ENCODE data around the gene PRKAR1A.
A peak's percentile ranks its signal among the peaks of the same experiment; 100 is the strongest.

Gene PRKAR1A

GRCh38 chr17:68507576-68507975 is 4.7 kb upstream of the PRKAR1A start:
- no peak overlapping the region for H2AFZ ChIP-seq (ENCODE audit: low read depth)

GRCh38 chr17:68509141-68510057 is 2.8 kb upstream of the PRKAR1A start:
- Histone ChIP-seq H3K36me3 (ENCODE audit: insufficient read depth) (no peaks in the 10 kb centered on the region), H3K79me2 (ENCODE audit: insufficient read depth, low read depth) (peaks cover 18% of the 10 kb centered on the region), H3K27me3 (ENCODE audit: insufficient read depth, low read depth) (no peaks in the 10 kb centered on the region), H3K4me3 (IDR thresholded peaks at IDR 0.05; ENCODE audit: insufficient read depth, low read depth, low read length) (no peak overlapping the region), H2AFZ (ENCODE audit: low read depth) (no peak overlapping the region), H3K27ac (no peak overlapping the region), H3K9ac (no peak overlapping the region), H3K4me2 (no peak overlapping the region), H3K4me1 (ENCODE audit: low read depth, poor library complexity, severe bottlenecking) (peaks cover 15% of the 10 kb centered on the region), H4K20me1 (ENCODE audit: insufficient read depth) (0 out of 2 replicates have a peak, but pooled peaks cover 11% of the 10 kb centered on the region)
- no peak for TF ChIP-seq CTCF (conservative IDR thresholded peaks at IDR 0.05; ENCODE audit: low read depth, low read length)

More at GRCh38 chr17:68507576-68507975, 4.7 kb upstream of the PRKAR1A start:
- Histone ChIP-seq H3K4me2 (no peak overlapping the region), H3K4me3 (IDR thresholded peaks at IDR 0.05; ENCODE audit: insufficient read depth, low read depth, low read length) (no peak overlapping the region), H3K79me2 (ENCODE audit: insufficient read depth, low read depth) (no peaks in the 10 kb centered on the region; the same call in 1 of the 2 replicates), H4K20me1 (ENCODE audit: insufficient read depth) (no peaks in the 10 kb centered on the region), H3K9ac (no peak overlapping the region), H3K27ac (no peak overlapping the region), H3K36me3 (ENCODE audit: insufficient read depth) (no peaks in the 10 kb centered on the region), H3K27me3 (ENCODE audit: insufficient read depth, low read depth) (no peaks in the 10 kb centered on the region), H3K4me1 (ENCODE audit: low read depth, poor library complexity, severe bottlenecking) (peaks cover 7% of the 10 kb centered on the region)
- no peak for TF ChIP-seq CTCF (conservative IDR thresholded peaks at IDR 0.05; ENCODE audit: low read depth, low read length)

- H3K4me1 ChIP-seq (ENCODE audit: low read depth, poor library complexity, severe bottlenecking) = peaks cover 23% of the 10 kb centered on the region
- peak overlapping the region; percentile 68 for H3K4me2 ChIP-seq
- H3K79me2 ChIP-seq (ENCODE audit: insufficient read depth, low read depth) = peaks cover 37% of the 10 kb centered on the region
- H2AFZ ChIP-seq (ENCODE audit: low read depth) = peak overlapping the region; percentile 96
- peak overlapping the region; percentile 86 for H3K9ac ChIP-seq
- 0 out of 2 replicates have a peak, but pooled peaks cover 18% of the 10 kb centered on the region for H4K20me1 ChIP-seq (ENCODE audit: insufficient read depth)
- H3K4me3 ChIP-seq (IDR thresholded peaks at IDR 0.05; ENCODE audit: insufficient read depth, low read depth, low read length) = peak overlapping the region; percentile 59
- H3K36me3 ChIP-seq (ENCODE audit: insufficient read depth) = peaks cover 2% of the 10 kb centered on the region; the same call in 1 of the 2 replicates
- peak overlapping the region; percentile 93 for H3K27ac ChIP-seq
- no peaks in the 10 kb centered on the region for H3K27me3 ChIP-seq (ENCODE audit: insufficient read depth, low read depth)
- TF ChIP-seq CTCF (conservative IDR thresholded peaks at IDR 0.05; ENCODE audit: low read depth, low read length) = no peak
These were observed 968 bp upstream of the PRKAR1A start for GRCh38 chr17:68511254-68511670.

- H3K27ac ChIP-seq = peak overlapping the region; percentile 93
- peak overlapping the region; percentile 96 for H2AFZ ChIP-seq (ENCODE audit: low read depth)
- peak overlapping the region; percentile 86 for H3K9ac ChIP-seq
- peaks cover 2% of the 10 kb centered on the region; the same call in 1 of the 2 replicates for H3K36me3 ChIP-seq (ENCODE audit: insufficient read depth)
- TF ChIP-seq CTCF (conservative IDR thresholded peaks at IDR 0.05; ENCODE audit: low read depth, low read length) = peak; percentile 24; the same call in 1 of the 2 replicates
- H3K79me2 ChIP-seq (ENCODE audit: insufficient read depth, low read depth) = peaks cover 37% of the 10 kb centered on the region
- H3K4me1 ChIP-seq (ENCODE audit: low read depth, poor library complexity, severe bottlenecking) = peaks cover 23% of the 10 kb centered on the region
- peak overlapping the region; percentile 59 for H3K4me3 ChIP-seq (IDR thresholded peaks at IDR 0.05; ENCODE audit: insufficient read depth, low read depth, low read length)
- no peaks in the 10 kb centered on the region for H3K27me3 ChIP-seq (ENCODE audit: insufficient read depth, low read depth)
- 0 out of 2 replicates have a peak, but pooled peaks cover 18% of the 10 kb centered on the region for H4K20me1 ChIP-seq (ENCODE audit: insufficient read depth)
- peak overlapping the region; percentile 68 for H3K4me2 ChIP-seq
These were observed 471 bp upstream of the PRKAR1A start for GRCh38 chr17:68511671-68512246.

Measured in KMS-11 (cell line).